Measurements from ENCODE around the gene FRMD4A. TPM values are rescaled to one million over a fixed set of nuclear protein-coding genes. Genes with fewer than 3 reads are reported as not detected.
A peak's percentile ranks its signal among the peaks of the same experiment; 100 is the strongest.

The FRMD4A gene
- total and polyA plus RNA-seq, 10 of the 15 experiments (the other 5 are each of a cell fraction or from before 2014, with no cell fraction given): 17.8 to 75.2 (median 39.1) TPM

GRCh38 chr10:14141283-14141682 is 189.4 kb downstream of the FRMD4A start:
- TF ChIP-seq NFXL1 (IDR thresholded peaks at IDR 0.05; ENCODE audit: borderline replicate concordance): no peak
- TF ChIP-seq BCL3 (IDR thresholded peaks at IDR 0.05; ENCODE audit: borderline replicate concordance, insufficient read depth, low read depth, low read length, poor library complexity, severe bottlenecking): peak; percentile 84
- intact Hi-C loops (cut with micrococcal nuclease; ENCODE audit: unreplicated experiment) (no loop called here), in situ Hi-C loops (cut with MboI) (no loop called here)
- BruUV-seq (replicated peaks): no TSS peak
- Histone ChIP-seq H3K9me3 (replicated peaks; ENCODE audit: control insufficient read depth, insufficient read depth, low read length) (no peaks in the 10 kb centered on the region), H3K9ac (ENCODE audit: control insufficient read depth, insufficient read depth, low read length) (no peak overlapping the region), H2AFZ (ENCODE audit: control insufficient read depth, low read depth, low read length) (no peak overlapping the region), H3K27ac (ENCODE audit: control insufficient read depth, insufficient read depth) (no peak overlapping the region), H3K27me3 (replicated peaks in 1 of 2; ENCODE audit: control insufficient read depth in 2 of 2, insufficient read depth in 2 of 2, low read length in 1 of 2) (peaks cover 0 to 2% of the 10 kb centered on the region in 2 experiments; a peak in 2 of 4 replicates), H3K4me1 (ENCODE audit: control insufficient read depth, insufficient read depth, low read length) (no peaks in the 10 kb centered on the region), H3K4me2 (ENCODE audit: control insufficient read depth, insufficient read depth) (no peak overlapping the region), H3K79me2 (ENCODE audit: control insufficient read depth, insufficient read depth, low read length) (no peaks in the 10 kb centered on the region), H3K4me3 (no peak overlapping the region), H3K36me3 (ENCODE audit: control insufficient read depth in 2 of 2, insufficient read depth in 2 of 2, low read length in 1 of 2) (no peaks in the 10 kb centered on the region), H4K20me1 (ENCODE audit: control insufficient read depth, insufficient read depth) (no peaks in the 10 kb centered on the region)
- CTCF ChIA-PET: no interaction called here
- POLR2A ChIA-PET: no interaction called here
- ATAC-seq: no peak
- RAD21 ChIA-PET (ENCODE audit: unreplicated experiment): no interaction called here
- DNase-seq (ENCODE audit: low read depth, low spot score): no peak
- 23% methylated on average over 5 of the region's 5 CpGs for WGBS (ENCODE audit: insufficient coverage, insufficient replicate concordance, low lambda C conversion rate, missing lambda C conversion rate)
- SMC1A ChIA-PET (ENCODE audit: uncharacterized antibody, unreplicated experiment): no interaction called here
- no peak for FAIRE-seq

- Histone ChIP-seq H3K4me1 (ENCODE audit: control insufficient read depth, insufficient read depth, low read length) (no peaks in the 10 kb centered on the region), H3K4me3 (no peak overlapping the region), H3K79me2 (ENCODE audit: control insufficient read depth, insufficient read depth, low read length) (no peaks in the 10 kb centered on the region), H3K27ac (ENCODE audit: control insufficient read depth, insufficient read depth) (no peak overlapping the region), H3K27me3 (replicated peaks in 1 of 2; ENCODE audit: control insufficient read depth in 2 of 2, insufficient read depth in 2 of 2, low read length in 1 of 2) (peaks cover 0 to 2% of the 10 kb centered on the region in 2 experiments; a peak in 1 of 4 replicates), H3K36me3 (ENCODE audit: control insufficient read depth in 2 of 2, insufficient read depth in 2 of 2, low read length in 1 of 2) (no peaks in the 10 kb centered on the region), H2AFZ (ENCODE audit: control insufficient read depth, low read depth, low read length) (no peak overlapping the region), H3K9me3 (replicated peaks; ENCODE audit: control insufficient read depth, insufficient read depth, low read length) (no peaks in the 10 kb centered on the region), H3K4me2 (ENCODE audit: control insufficient read depth, insufficient read depth) (no peak overlapping the region), H3K9ac (ENCODE audit: control insufficient read depth, insufficient read depth, low read length) (no peak overlapping the region), H4K20me1 (ENCODE audit: control insufficient read depth, insufficient read depth) (no peaks in the 10 kb centered on the region)
- 45% methylated on average over 3 of the region's 3 CpGs for WGBS (ENCODE audit: insufficient coverage, insufficient replicate concordance, low lambda C conversion rate, missing lambda C conversion rate)
- FAIRE-seq: no peak
- in situ Hi-C loops (cut with MboI): no loop called here
- ATAC-seq: no peak
- DNase-seq (ENCODE audit: low read depth, low spot score): no peak
- intact Hi-C loops (cut with micrococcal nuclease; ENCODE audit: unreplicated experiment): no loop called here
- ChIA-PET SMC1A (ENCODE audit: uncharacterized antibody, unreplicated experiment) (no interaction called here), CTCF (no interaction called here), RAD21 (ENCODE audit: unreplicated experiment) (no interaction called here), POLR2A (no interaction called here)
- no TSS peak for BruUV-seq (replicated peaks)
- TF ChIP-seq NFXL1 (IDR thresholded peaks at IDR 0.05; ENCODE audit: borderline replicate concordance): no peak
- TF ChIP-seq NFYA (IDR thresholded peaks at IDR 0.05; ENCODE audit: borderline replicate concordance, low read depth, low read length): no peak
- TF ChIP-seq ATF2 (IDR thresholded peaks at IDR 0.05; ENCODE audit: low read length): no peak
- TF ChIP-seq SMAD1 (IDR thresholded peaks at IDR 0.05; ENCODE audit: low read depth, partially characterized antibody): no peak
- TF ChIP-seq ZNF24 (IDR thresholded peaks at IDR 0.05): no peak
- no peak for TF ChIP-seq SRF (IDR thresholded peaks at IDR 0.05; ENCODE audit: low read depth in 2 of 2, low read length in 2 of 2)
- no peak for TF ChIP-seq ELK1 (IDR thresholded peaks at IDR 0.05; ENCODE audit: low read depth, low read length)
- no peak for TF ChIP-seq STAT3 (IDR thresholded peaks at IDR 0.05; ENCODE audit: low read depth, low read length)
- TF ChIP-seq STAT1 (conservative IDR thresholded peaks at IDR 0.05): no peak
- TF ChIP-seq EZH2 (IDR thresholded peaks at IDR 0.05; ENCODE audit: borderline replicate concordance, control insufficient read depth, low read depth, low read length): no peak
- TF ChIP-seq CBX3 (IDR thresholded peaks at IDR 0.05; ENCODE audit: borderline replicate concordance, low read depth): no peak
- no peak for TF ChIP-seq EED (IDR thresholded peaks at IDR 0.05; ENCODE audit: low read depth)
- TF ChIP-seq IKZF2 (IDR thresholded peaks at IDR 0.05): no peak
These were observed 193.3 kb downstream of the FRMD4A start for GRCh38 chr10:14137391-14137790.

Data from GM12878 (cell line).